ENCODE results near the gene LAMTOR2. TPM values are rescaled to one million over a fixed set of nuclear protein-coding genes. Genes with fewer than 3 reads are reported as not detected.
A peak's percentile ranks its signal among the peaks of the same experiment; 100 is the strongest.

The LAMTOR2 gene
- total and polyA plus RNA-seq, 9 of the 15 experiments (the other 6 are each of a cell fraction or from before 2014, with no cell fraction given), result 39.0 to 161 (median 74.6) TPM

DNA sequence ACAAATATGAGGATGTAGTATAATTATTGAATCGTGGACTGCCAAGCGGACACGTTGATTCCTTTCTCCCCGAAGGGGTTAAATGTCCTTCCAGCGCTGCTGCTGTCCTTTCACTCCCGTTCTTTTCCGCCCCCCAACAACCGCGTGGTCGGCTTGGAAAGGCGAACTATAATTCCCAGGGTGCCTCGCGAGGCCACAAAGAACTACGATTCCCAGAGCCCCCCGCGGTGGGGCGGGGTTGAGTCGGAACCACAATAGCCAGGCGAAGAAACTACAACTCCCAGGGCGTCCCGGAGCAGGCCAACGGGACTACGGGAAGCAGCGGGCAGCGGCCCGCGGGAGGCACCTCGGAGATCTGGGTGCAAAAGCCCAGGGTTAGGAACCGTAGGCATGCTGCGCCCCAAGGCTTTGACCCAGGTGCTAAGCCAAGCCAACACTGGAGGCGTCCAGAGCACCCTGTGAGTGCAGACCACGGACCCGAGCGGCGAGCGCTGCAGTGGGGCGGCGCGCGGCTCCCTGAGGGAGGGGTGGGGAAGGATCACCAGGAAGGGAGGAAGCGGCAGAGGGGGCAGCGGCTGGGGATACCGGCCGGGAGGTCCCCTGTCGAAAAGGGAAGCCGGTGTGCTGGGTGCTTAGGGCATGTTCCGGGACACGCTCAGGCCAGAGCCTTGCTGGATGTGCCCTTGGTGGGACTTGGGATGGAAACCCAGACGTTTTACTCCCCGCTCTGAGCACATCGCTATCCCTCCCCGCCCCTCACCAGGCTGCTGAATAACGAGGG is at the start of gene LAMTOR2 (continued):
- TF ChIP-seq, protein P1, sequence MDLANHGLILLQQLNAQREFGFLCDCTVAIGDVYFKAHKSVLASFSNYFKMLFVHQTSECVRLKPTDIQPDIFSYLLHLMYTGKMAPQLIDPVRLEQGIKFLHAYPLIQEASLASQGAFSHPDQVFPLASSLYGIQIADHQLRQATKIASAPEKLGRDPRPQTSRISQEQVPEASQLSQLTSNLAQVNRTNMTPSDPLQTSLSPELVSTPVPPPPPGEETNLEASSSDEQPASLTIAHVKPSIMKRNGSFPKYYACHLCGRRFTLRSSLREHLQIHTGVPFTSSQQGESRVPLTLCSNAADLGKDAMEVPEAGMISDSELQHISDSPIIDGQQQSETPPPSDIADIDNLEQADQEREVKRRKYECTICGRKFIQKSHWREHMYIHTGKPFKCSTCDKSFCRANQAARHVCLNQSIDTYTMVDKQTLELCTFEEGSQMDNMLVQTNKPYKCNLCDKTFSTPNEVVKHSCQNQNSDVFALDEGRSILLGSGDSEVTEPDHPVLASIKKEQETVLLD (IDR thresholded peaks at IDR 0.05), result 0 out of 2 replicates have a peak, but pooled peaks have one; percentile 3
- TF ChIP-seq, protein P2, sequence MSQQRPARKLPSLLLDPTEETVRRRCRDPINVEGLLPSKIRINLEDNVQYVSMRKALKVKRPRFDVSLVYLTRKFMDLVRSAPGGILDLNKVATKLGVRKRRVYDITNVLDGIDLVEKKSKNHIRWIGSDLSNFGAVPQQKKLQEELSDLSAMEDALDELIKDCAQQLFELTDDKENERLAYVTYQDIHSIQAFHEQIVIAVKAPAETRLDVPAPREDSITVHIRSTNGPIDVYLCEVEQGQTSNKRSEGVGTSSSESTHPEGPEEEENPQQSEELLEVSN (IDR thresholded peaks at IDR 0.05; ENCODE audit: borderline replicate concordance in 1 of 2, extremely low read depth in 1 of 2, insufficient read depth in 1 of 2, insufficient read length in 1 of 2, low read depth in 1 of 2, low read length in 1 of 2, poor library complexity in 1 of 2, severe bottlenecking in 1 of 2), result peak; percentile 59 to 76
- peak; percentile 46 for TF ChIP-seq EGR1 (conservative IDR thresholded peaks at IDR 0.05)
- no peak for TF ChIP-seq XRCC3 (IDR thresholded peaks at IDR 0.05)
- TF ChIP-seq, protein P3, sequence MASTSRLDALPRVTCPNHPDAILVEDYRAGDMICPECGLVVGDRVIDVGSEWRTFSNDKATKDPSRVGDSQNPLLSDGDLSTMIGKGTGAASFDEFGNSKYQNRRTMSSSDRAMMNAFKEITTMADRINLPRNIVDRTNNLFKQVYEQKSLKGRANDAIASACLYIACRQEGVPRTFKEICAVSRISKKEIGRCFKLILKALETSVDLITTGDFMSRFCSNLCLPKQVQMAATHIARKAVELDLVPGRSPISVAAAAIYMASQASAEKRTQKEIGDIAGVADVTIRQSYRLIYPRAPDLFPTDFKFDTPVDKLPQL (IDR thresholded peaks at IDR 0.05; ENCODE audit: extremely low read depth, insufficient read length), result no peak
- no peak for TF ChIP-seq EHMT2 (IDR thresholded peaks at IDR 0.05)
- TF ChIP-seq, protein P4, sequence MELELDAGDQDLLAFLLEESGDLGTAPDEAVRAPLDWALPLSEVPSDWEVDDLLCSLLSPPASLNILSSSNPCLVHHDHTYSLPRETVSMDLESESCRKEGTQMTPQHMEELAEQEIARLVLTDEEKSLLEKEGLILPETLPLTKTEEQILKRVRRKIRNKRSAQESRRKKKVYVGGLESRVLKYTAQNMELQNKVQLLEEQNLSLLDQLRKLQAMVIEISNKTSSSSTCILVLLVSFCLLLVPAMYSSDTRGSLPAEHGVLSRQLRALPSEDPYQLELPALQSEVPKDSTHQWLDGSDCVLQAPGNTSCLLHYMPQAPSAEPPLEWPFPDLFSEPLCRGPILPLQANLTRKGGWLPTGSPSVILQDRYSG (tag; conservative IDR thresholded peaks at IDR 0.05; ENCODE audit: low read depth), result 0 out of 2 replicates have a peak, but pooled peaks have one; percentile 23
- peak; percentile 20 for TF ChIP-seq SMAD1 (IDR thresholded peaks at IDR 0.05; ENCODE audit: low read depth, low read length, partially characterized antibody)
- no peak for TF ChIP-seq ZNF699 (CRISPR knock-in tag; IDR thresholded peaks at IDR 0.05; ENCODE audit: insufficient replicate concordance)
- peak; percentile 18 for TF ChIP-seq HDAC3 (IDR thresholded peaks at IDR 0.05; ENCODE audit: borderline replicate concordance, partially characterized antibody)
- TF ChIP-seq ZBED1 (IDR thresholded peaks at IDR 0.05), result no peak
- TF ChIP-seq, protein P5, sequence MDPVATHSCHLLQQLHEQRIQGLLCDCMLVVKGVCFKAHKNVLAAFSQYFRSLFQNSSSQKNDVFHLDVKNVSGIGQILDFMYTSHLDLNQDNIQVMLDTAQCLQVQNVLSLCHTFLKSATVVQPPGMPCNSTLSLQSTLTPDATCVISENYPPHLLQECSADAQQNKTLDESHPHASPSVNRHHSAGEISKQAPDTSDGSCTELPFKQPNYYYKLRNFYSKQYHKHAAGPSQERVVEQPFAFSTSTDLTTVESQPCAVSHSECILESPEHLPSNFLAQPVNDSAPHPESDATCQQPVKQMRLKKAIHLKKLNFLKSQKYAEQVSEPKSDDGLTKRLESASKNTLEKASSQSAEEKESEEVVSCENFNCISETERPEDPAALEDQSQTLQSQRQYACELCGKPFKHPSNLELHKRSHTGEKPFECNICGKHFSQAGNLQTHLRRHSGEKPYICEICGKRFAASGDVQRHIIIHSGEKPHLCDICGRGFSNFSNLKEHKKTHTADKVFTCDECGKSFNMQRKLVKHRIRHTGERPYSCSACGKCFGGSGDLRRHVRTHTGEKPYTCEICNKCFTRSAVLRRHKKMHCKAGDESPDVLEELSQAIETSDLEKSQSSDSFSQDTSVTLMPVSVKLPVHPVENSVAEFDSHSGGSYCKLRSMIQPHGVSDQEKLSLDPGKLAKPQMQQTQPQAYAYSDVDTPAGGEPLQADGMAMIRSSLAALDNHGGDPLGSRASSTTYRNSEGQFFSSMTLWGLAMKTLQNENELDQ (CRISPR knock-in tag; IDR thresholded peaks at IDR 0.05; ENCODE audit: borderline replicate concordance), result no peak
- no peak for TF ChIP-seq ZNF212 (CRISPR knock-in tag; IDR thresholded peaks at IDR 0.05)
- TF ChIP-seq, protein P6, sequence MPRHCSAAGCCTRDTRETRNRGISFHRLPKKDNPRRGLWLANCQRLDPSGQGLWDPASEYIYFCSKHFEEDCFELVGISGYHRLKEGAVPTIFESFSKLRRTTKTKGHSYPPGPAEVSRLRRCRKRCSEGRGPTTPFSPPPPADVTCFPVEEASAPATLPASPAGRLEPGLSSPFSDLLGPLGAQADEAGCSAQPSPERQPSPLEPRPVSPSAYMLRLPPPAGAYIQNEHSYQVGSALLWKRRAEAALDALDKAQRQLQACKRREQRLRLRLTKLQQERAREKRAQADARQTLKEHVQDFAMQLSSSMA (CRISPR knock-in tag; IDR thresholded peaks at IDR 0.05), result 0 out of 2 replicates have a peak, but pooled peaks have one; percentile 16
- no peak for TF ChIP-seq TRIM24 (IDR thresholded peaks at IDR 0.05)
- 0 out of 2 replicates have a peak, but pooled peaks have one; percentile 65 for TF ChIP-seq ZNF589 (CRISPR knock-in tag; IDR thresholded peaks at IDR 0.05; ENCODE audit: low read depth)
- peak; percentile 88 for TF ChIP-seq CREM (IDR thresholded peaks at IDR 0.05; ENCODE audit: low read depth)
- no peak for TF ChIP-seq ZNF3 (CRISPR knock-in tag; IDR thresholded peaks at IDR 0.05)
- TF ChIP-seq, protein P7, sequence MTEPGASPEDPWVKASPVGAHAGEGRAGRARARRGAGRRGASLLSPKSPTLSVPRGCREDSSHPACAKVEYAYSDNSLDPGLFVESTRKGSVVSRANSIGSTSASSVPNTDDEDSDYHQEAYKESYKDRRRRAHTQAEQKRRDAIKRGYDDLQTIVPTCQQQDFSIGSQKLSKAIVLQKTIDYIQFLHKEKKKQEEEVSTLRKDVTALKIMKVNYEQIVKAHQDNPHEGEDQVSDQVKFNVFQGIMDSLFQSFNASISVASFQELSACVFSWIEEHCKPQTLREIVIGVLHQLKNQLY (CRISPR knock-in tag; conservative IDR thresholded peaks at IDR 0.05), result no peak
